IPS-18a (cell line): ENCODE data around the gene MFAP3.
"Not testable (repeated sequence)": the region's sequence is repeated elsewhere in the genome, so short reads cannot be mapped to it uniquely, and the experiment has no call there.

Experiments
- H3K27ac ChIP-seq: one replicate; pipeline ENCODE4 v1.5.1; 2013; ENCODE audit warnings: low read length
- H3K27me3 ChIP-seq: one replicate; pipeline ENCODE4 v1.6.1; 2013; ENCODE audit warnings: mild to moderate bottlenecking, low read length; ENCODE audit not compliant: control insufficient read depth, insufficient read depth
- H3K36me3 ChIP-seq: one replicate; pipeline ENCODE4 v1.6.1; 2013; ENCODE audit warnings: low read depth, low read length; ENCODE audit not compliant: control insufficient read depth
- H3K4me1 ChIP-seq: one replicate; pipeline ENCODE4 v1.6.1; 2013; ENCODE audit warnings: low read depth, low read length; ENCODE audit not compliant: control insufficient read depth
- H3K4me3 ChIP-seq: one replicate; pipeline ENCODE4 v1.5.1; 2013; ENCODE audit warnings: low read length
- H3K9ac ChIP-seq: one replicate; pipeline ENCODE4 v1.6.1; 2013; ENCODE audit warnings: mild to moderate bottlenecking, low read length, moderate library complexity
- H3K9me3 ChIP-seq: one replicate; pipeline ENCODE4 v1.6.1; 2013; ENCODE audit warnings: low read depth, low read length; ENCODE audit not compliant: control insufficient read depth

Gene MFAP3

GRCh38 chr5:154018919-154019318 lies 19.8 kb upstream of the MFAP3 start:
- H3K36me3 ChIP-seq, H3K9ac ChIP-seq, H3K9me3 ChIP-seq, H3K4me1 ChIP-seq, H3K27me3 ChIP-seq, H3K27ac ChIP-seq, H3K4me3 ChIP-seq: not testable (repeated sequence)

- no peaks in the 10 kb centered on the region for H3K9me3 ChIP-seq
- H3K27ac ChIP-seq, result no peak overlapping the region
- no peak overlapping the region for H3K9ac ChIP-seq
- H3K36me3 ChIP-seq, result no peaks in the 10 kb centered on the region
- H3K27me3 ChIP-seq, result no peaks in the 10 kb centered on the region
- no peak overlapping the region for H3K4me3 ChIP-seq
- H3K4me1 ChIP-seq, result no peaks in the 10 kb centered on the region
These were observed 12.8 kb upstream of the MFAP3 start for GRCh38 chr5:154025951-154026350.

GRCh38 chr5:154031937-154032489 lies 6.8 kb upstream of the MFAP3 start:
- no peak overlapping the region for H3K4me3 ChIP-seq
- H3K4me1 ChIP-seq, result no peaks in the 10 kb centered on the region
- no peaks in the 10 kb centered on the region for H3K36me3 ChIP-seq
- H3K9me3 ChIP-seq, result no peaks in the 10 kb centered on the region
- no peak overlapping the region for H3K27ac ChIP-seq
- no peaks in the 10 kb centered on the region for H3K27me3 ChIP-seq
- H3K9ac ChIP-seq, result no peak overlapping the region

GRCh38 chr5:154034944-154035343 lies 3.8 kb upstream of the MFAP3 start:
- no peak overlapping the region for H3K9ac ChIP-seq
- H3K9me3 ChIP-seq, result no peaks in the 10 kb centered on the region
- H3K36me3 ChIP-seq, result no peaks in the 10 kb centered on the region
- H3K4me3 ChIP-seq, result no peak overlapping the region
- H3K27ac ChIP-seq, result no peak overlapping the region
- H3K4me1 ChIP-seq, result peaks cover 6% of the 10 kb centered on the region
- no peaks in the 10 kb centered on the region for H3K27me3 ChIP-seq

- Histone ChIP-seq H3K27ac (no peak overlapping the region), H3K4me3 (peak overlapping the region; percentile 86), H3K9me3 (no peaks in the 10 kb centered on the region)
These were observed 483 bp upstream of the MFAP3 start for GRCh38 chr5:154038261-154038706.

GRCh38 chr5:154039458-154039829 lies 677 bp downstream of the MFAP3 start:
- Histone ChIP-seq H3K36me3 (no peaks in the 10 kb centered on the region), H3K27ac (no peak overlapping the region), H3K9me3 (no peaks in the 10 kb centered on the region), H3K4me1 (peaks cover 6% of the 10 kb centered on the region), H3K9ac (peak overlapping the region; percentile 68), H3K27me3 (no peaks in the 10 kb centered on the region), H3K4me3 (peak overlapping the region; percentile 86)

More at GRCh38 chr5:154038261-154038706, 483 bp upstream of the MFAP3 start:
- Histone ChIP-seq H3K9ac (peak overlapping the region; percentile 68), H3K4me1 (peaks cover 6% of the 10 kb centered on the region), H3K36me3 (no peaks in the 10 kb centered on the region), H3K27me3 (no peaks in the 10 kb centered on the region)

- Histone ChIP-seq H3K9me3 (no peaks in the 10 kb centered on the region), H3K4me1 (peaks cover 6% of the 10 kb centered on the region), H3K27me3 (no peaks in the 10 kb centered on the region), H3K9ac (no peak overlapping the region), H3K36me3 (no peaks in the 10 kb centered on the region), H3K4me3 (no peak overlapping the region), H3K27ac (no peak overlapping the region)
These were observed 4.0 kb downstream of the MFAP3 start for GRCh38 chr5:154042766-154043165.

GRCh38 chr5:154044099-154044498 lies 5.3 kb downstream of the MFAP3 start:
- Histone ChIP-seq H3K9ac (no peak overlapping the region), H3K36me3 (no peaks in the 10 kb centered on the region), H3K4me1 (peaks cover 3% of the 10 kb centered on the region), H3K27ac (no peak overlapping the region), H3K27me3 (no peaks in the 10 kb centered on the region), H3K4me3 (no peak overlapping the region), H3K9me3 (no peaks in the 10 kb centered on the region)

GRCh38 chr5:154044581-154044980 lies 5.8 kb downstream of the MFAP3 start:
- no peak overlapping the region for H3K27ac ChIP-seq
- no peaks in the 10 kb centered on the region for H3K36me3 ChIP-seq
- H3K4me1 ChIP-seq, result peaks cover 2% of the 10 kb centered on the region
- no peak overlapping the region for H3K4me3 ChIP-seq
- no peaks in the 10 kb centered on the region for H3K9me3 ChIP-seq
- H3K9ac ChIP-seq, result no peak overlapping the region
- no peaks in the 10 kb centered on the region for H3K27me3 ChIP-seq

GRCh38 chr5:154046486-154046885 lies 7.7 kb downstream of the MFAP3 start:
- Histone ChIP-seq H3K36me3 (no peaks in the 10 kb centered on the region), H3K27me3 (no peaks in the 10 kb centered on the region), H3K9ac (no peak overlapping the region), H3K9me3 (no peaks in the 10 kb centered on the region), H3K27ac (no peak overlapping the region), H3K4me3 (no peak overlapping the region), H3K4me1 (no peaks in the 10 kb centered on the region)

- Histone ChIP-seq H3K9me3 (no peaks in the 10 kb centered on the region), H3K27me3 (no peaks in the 10 kb centered on the region), H3K4me1 (no peaks in the 10 kb centered on the region), H3K27ac (no peak overlapping the region), H3K4me3 (no peak overlapping the region), H3K9ac (no peak overlapping the region), H3K36me3 (no peaks in the 10 kb centered on the region)
These were observed 8.6 kb downstream of the MFAP3 start for GRCh38 chr5:154047324-154047723.

- Histone ChIP-seq H3K4me1 (no peaks in the 10 kb centered on the region), H3K27me3 (no peaks in the 10 kb centered on the region), H3K9ac (no peak overlapping the region), H3K9me3 (no peaks in the 10 kb centered on the region), H3K4me3 (no peak overlapping the region), H3K27ac (no peak overlapping the region), H3K36me3 (peaks cover 4% of the 10 kb centered on the region)
These were observed 10.9 kb downstream of the MFAP3 start for GRCh38 chr5:154049636-154050035.
